Stimulated activated CD4-positive, alpha-beta T cell treated with anti-CD3 and anti-CD28 coated beads, TNF-alpha, amount 100 ng/mL, for 1 hour (primary cell): Measurements from ENCODE around the gene ARHGAP26.
"Not testable (repeated sequence)": the region's sequence is repeated elsewhere in the genome, so short reads cannot be mapped to it uniquely, and the experiment has no call there.

Experiments used
- DNase-seq, 3 donors: peaks; one replicate each; pipeline ENCODE4 v3.0.0-alpha.2; 2020; ENCODE audit warnings: low read depth in 3 of 3, low spot score in 1 of 3

Gene ARHGAP26

DNA sequence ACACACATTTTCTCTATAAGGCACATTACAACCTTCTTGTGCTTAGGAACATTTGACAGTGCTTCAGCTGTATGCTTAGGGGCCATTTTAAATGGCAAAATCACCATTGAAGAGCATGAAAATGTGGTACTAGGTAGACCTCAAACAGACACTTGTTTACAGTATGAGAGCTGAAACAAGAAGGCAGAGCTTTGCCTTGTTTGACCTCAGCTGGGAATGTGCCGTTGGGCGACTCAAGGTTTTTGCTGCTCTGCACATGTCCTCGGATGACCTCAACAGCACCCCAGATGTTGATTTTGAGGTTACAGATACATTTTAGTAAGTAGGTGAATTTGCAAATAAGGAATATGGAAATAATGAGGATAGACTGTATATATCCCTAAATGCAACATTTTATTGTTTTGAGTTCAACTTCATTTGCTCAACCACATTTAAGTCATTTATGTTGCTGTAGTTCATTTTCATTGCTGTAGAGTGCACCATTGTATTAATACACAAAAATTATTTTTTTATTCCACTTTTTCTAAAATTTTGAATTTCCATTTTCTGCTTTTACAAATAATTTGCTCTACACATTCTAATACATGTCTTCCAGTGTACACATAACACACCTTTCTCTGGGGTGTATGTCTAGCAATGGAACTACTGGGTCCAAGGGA, 426.6 kb downstream of the ARHGAP26 start:
- DNase-seq, result no peak

DNA sequence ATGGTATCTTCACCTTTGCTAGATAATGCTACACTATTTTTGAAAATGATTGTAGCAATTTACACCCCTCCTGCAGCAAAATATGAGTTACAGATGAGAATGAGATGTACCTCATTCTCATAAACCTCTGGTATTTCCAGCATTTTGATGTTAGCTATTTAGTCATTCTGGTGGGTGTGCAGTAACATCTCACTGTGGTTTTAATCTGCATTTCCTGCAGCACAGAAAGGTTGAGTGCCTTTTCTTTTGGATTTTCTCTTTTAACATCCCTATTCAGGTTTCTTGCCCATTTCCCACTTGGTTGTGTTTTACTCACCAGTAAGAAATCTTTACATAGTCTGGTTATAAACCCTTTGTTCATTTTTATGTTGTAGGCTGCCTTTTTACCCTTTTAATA, 427.1 kb downstream of the ARHGAP26 start:
- DNase-seq, result no peak

DNA sequence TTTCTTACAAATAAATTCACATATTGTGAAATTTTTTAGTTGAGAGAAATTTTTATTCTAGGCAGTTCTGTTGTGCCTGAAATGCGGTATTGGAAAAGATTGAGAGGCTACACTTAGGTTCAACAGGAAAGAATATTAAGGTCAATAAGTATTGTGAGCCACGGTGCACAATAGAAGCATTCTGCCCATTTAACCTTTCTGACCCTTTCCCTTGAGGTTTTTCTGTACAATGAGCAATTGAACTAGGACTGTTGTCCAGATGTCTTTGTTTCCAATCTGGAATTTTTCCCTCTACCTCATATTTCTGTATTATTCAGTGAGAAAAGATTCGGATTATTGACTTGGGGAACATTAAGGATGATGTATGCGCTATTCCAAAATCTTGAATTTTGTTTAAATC, 428.2 kb downstream of the ARHGAP26 start:
- no peak for DNase-seq

DNA sequence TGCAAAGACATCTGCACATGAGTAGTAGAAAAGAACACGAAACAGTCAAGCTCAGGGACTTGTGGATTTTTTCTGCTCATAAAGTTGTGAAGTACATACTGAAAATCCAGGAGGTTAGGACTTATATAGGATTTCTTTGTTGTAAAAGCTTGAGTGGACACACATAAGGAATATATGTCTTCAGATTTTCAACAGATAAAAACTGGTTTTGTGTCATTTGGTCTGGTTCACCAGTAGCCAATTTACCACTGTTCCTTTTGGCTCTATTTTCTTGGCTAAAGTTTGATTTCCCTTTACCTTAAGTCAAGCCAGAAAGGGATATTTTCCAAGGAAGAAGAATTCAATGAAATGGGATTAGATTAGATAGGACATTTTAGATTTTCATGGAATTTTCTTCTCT, 429.0 kb downstream of the ARHGAP26 start:
- no peak for DNase-seq

DNA sequence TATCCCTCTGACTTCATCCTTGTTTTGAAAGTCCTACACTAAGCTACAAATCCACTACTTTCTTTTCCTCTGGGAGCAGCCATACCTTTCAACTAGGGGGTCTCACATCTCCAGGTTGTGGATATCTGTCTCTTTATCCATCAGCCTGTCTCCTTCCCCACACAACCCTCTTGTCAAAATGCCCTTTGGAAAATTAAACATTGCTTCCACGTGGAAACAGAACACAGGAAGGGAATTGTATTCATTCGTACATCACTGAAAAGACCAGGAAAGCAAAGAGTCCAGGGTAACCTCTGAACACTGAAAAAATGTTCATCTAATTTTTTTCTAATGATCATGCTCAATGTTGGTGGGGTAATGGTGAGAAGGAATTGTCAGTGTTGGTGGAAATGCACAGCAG, 429.7 kb downstream of the ARHGAP26 start:
- no peak for DNase-seq

DNA sequence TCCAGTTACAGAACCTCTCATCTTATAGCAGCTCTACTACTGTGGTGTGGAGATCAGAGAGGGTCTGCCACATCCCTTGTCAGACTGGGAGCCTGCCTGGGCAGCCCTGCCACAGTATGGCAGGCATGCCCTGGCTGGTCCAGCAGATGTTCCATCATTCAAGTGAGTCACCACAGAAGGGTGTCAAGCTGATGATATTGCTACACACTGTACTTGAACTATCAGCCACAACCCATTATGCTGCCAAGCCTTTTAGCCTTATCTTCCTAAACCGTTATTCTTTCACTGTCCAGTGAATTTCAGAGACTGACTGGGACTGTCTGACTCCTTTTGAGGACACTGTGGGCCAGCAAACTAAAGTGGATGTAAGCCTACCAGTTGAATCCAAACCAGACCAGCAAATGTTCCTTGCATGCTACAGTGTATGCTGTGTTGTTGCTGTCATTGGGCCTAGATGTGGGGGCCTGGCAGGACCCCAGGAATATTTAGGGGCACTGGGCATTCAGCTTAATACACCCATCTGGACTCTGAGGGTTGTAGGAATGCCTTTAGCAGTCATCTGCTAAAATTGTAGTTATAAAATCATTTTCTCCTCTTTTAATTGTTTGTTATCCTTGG, 430.7 kb downstream of the ARHGAP26 start:
- no peak for DNase-seq

DNA sequence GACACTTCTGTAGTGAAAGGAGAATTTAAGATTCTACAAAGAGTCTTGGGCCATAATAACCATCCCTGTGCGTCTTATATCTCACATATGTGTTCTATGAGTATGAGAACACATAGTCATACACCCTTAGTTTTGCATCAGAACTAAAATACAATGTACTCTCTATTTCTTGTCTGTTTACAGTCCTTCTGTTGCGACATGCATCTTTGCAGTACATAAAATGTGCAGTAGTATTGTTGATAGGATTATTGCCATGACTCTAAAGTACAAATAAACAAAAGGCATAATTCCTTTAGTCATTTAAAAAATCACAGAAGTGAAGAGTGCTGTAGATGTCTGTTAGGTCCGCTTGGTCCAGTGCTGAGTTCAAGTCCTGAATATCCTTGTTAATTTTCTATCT, 431.4 kb downstream of the ARHGAP26 start:
- no peak for DNase-seq

DNA sequence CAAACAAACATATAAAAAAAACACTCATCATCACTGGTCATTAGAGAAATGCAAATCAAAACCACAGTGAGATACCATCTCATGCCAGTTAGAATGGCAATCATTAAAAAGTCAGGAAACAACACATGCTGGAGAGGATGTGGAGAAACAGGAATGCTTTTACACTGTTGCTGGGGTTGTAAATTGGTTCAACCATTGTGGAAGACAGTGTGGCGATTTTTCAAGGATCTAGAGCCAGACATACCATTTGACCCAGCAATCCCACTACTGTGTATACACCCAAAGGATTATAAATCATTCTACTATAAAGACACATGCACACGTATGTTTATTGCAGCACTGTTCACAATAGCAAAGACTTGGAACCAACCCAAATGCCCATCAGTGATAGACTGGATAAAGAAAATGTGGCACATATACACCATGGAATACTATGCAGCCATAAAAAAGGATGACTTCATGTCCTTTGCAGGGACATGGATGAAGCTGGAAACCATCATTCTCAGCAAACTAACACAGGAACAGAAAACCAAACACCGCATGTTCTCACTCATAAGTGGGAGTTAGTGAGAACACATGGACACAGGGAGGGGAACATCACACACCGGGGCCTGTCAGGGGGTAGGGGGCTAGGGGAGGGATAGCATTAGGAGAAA, 433.3 kb downstream of the ARHGAP26 start:
- DNase-seq, result not testable (repeated sequence)

DNA sequence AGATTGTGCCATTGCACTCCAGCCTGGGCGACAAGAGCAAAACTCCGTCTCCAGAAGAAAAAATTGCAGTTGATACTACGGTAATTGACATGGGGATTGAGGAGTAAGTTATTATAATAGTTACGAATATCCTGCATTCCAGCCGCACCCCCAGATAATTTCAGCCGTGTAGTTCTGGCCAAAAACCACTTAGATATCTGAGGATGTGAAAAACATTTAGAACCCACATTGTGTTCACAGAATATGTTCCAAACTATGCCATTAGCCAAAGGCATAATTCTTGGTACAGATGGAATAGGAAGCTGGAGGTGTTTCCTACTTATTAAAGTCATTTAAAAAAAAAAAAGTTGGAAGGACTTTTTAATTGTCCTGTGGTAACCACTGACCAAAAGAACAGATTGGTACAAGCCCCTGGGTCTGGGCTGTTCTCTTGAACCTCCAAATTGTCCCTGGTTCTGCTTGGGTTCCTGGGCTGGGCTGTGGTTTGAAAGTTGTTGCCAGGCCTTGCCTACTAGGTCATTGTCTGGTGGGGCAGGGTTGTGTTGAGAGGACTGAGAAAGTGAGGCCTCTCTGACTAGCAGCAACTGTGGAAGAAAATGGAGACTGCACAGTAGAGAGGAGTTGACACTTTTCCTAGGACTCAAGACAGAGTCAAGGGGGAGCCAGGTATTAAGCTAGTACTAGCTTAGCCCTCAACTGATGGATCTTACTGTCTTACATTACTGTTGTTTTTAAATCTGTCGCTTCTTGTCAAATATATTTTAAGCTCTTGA, 434.5 kb downstream of the ARHGAP26 start:
- no peak for DNase-seq

DNA sequence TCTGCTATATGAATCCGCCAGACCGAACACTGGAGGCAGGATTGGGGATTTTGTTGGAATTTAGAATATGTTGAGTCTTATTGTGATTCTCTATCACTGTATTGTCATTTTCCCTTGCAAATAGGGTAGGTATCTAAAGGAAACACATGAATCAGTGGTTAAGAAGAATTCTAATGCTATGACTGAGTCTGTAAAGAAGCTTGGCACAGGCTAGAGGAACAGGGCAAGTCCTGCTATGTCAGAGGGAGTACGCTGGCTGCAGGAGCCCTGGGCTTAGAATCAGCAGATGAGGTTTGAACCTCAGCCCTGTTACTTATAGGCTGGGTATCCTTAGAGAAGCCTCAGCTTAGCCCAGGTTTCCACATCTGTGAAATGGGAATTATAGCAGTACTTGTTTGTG, 435.2 kb downstream of the ARHGAP26 start:
- no peak for DNase-seq

DNA sequence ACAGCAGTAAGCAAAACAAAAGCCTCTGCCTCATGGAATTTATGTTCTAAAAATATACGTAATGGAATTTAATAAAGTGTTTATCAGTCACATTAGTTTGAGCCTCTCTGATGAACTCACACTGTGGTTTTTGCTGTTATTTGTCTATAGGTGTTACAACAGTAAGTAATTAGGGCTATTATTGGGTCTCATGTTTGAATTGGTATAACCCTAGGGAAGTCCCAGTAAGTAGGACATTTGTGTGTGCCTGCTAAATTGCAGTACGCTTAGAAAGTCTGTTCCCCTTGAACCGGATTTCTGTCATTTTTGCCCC, 435.7 kb downstream of the ARHGAP26 start:
- DNase-seq, result no peak

DNA sequence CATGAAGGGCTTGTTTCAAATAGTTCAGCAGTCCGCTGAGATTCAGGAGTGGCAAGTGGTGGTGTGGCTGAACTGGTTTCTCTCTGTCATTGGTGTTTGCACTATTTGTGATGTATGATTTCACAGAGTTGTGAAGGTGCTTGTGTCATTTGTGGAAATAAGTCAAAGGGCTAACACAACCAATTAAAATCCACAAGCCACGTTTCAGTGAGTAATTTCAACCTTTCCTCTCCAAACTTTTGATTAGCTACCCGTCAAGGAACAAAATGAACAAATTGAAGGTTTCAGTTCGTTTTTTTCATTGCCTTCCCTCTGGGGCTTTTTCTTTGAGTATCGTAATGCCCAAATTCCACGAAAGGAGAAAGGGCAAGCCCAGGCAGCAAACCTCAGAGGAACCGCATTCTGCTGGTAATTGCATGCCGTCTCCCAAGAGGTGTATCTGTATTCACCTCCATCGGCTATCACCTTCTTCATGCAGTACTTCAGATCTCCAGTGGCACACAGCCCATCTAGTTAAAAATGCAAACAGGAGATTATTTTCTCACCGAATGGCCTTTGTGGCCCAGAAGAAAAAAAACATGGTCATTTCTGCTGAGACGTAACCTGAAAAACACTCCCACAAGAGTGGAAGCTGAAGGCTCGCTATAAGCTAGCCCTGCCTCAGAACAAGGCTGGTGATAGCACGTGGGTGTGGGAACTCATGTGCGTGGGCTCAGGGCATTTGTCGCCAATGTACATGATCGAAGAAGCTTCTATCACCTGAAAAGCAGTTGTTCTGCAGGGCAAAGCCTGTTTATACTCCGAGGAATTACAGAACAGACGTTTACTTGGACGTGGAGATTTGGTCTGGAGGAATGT, 436.2 kb downstream of the ARHGAP26 start:
- no peak for DNase-seq

DNA sequence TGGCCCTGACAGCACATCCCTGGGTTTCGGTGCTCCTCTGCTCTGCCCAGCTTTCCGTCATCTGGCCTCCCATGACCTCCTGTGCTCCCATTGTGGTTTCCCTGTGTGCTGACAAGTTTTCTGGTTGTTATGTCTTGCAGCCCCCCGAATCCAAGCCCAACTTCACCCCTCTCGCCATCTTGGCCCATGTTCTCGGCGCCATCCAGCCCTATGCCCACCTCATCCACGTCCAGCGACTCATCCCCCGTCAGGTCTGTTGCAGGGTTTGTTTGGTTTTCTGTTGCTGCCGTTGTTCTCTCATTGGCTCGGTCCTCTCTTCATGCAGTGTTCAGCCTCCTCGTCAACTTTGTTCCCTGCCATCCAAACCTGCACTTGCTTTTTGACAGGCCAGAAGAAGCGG, 436.9 kb downstream of the ARHGAP26 start:
- DNase-seq, result no peak

DNA sequence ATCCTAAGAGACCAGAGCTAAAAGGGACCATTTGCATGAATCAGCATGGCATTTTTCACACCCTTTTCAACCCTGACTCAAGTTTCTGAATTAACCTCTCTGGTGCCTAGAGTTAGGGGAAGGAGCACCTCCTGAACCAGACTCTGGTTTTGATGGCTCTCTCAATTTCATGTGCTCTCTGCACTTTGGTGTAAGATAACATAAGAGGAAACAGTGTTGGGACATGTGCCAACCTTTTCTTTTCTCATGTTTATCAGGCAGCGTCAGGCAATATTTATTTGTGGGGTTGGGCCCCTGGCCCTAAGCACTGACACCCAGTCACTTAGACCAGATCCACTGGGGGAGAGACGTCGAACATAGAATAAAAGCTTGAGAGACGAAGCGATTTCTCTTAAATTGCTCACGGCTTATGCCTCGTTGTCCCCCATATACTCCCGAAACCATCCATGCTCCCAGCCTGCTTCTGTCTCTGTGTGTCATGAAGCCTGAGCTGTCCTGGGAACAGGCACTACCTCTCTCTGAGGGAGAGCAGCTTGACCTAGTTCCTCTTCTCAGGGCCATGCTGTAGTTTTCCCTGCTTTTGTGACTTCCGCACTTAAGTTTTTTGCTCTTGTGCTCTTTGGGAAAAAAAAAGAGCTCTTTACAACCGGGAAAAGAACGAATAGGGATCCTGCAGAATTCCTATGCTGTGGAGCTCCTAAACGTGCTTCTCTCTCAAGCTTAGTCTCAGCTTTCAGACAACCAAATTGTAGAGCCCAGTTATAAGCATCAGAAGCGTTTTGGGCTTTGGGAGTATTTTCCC, 437.6 kb downstream of the ARHGAP26 start:
- no peak for DNase-seq

DNA sequence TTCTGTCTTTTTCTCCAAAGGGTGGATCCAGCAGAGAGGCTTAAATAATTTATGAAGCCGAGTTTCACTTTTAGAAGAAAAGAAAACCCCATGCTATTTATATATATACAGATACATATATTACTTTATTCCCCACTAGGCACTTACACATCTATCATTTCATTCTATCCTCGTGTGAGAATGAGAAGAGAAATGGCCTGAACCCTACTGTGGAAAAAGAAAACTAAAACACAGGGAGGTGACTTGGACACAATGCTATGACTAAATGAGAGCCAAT, 438.1 kb downstream of the ARHGAP26 start:
- no peak for DNase-seq

DNA sequence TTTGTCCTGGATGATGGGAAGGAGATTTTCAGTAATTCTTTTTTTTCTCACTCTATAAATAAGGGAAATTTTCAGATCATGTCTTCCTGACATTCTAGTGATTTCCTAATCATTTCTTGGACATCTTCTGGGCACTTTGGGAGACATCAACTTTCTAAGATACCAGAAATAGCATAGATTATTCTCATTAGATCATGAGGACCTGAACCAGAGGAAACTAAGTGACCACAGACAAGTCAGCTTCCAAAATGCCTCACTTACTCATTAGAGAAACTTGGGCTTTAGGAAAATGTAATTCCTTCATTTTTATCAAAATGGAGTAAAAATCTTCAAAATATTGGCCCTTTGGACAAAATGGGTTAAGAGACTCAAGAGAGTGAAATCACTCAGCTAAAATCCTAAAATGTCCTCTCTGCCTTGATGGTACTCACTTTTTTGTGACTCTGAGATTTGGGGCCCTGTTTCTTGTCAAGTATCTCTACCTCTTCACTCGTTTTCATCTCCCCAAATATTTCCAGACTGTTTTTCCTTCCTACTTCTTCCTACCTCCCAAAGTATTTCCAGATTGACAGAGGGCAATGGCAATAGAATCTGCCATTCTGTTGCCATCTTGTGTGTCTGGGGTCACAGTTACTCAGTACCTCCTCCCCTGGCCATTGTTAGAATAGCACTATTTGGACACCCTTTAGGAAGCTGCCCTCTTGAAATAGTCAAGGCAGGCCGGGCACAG, 438.8 kb downstream of the ARHGAP26 start:
- no peak for DNase-seq

DNA sequence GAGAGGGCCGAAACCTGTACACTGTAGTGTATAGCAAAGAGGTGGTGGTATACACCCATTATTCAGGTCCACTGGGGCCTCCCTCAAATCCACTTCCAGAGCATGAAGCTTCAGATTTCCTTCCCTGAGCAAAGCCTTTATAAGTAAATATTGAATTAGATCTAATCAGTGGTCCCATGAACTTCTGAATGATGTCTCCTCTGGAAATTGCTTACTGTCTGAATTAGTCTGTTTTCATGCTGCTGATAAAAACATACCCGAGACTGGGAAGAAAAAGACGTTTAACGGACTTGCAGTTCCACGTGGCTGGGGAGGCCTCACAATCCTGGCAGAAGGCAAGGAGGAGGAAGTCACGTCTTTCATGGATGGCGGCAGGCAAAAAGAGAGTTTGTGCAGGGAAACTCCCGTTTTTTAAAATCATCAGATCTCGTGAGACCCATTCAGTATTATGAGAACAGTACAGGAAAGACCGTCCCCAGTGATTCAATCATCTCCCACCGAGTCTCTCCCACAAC, 439.8 kb downstream of the ARHGAP26 start:
- no peak for DNase-seq

DNA sequence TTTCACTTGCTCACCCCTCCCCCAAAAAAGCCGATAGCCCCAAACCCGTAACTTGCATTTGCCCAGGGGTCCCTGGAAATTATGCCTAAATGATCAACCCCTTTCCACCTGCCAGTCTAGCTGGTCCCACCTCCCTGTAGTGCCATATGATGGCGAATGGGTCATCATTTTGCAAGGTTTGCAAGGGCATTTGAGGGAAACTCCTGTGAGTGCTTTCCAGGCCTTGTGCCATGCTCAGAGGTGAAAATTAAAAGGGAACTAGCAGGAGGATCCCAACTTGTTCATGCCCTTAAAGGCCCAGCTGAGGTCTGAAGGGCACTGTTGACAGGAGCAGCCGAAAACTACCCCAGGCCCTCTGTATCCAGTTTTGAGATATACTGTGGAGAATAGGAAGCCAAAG, 440.4 kb downstream of the ARHGAP26 start:
- no peak for DNase-seq

DNA sequence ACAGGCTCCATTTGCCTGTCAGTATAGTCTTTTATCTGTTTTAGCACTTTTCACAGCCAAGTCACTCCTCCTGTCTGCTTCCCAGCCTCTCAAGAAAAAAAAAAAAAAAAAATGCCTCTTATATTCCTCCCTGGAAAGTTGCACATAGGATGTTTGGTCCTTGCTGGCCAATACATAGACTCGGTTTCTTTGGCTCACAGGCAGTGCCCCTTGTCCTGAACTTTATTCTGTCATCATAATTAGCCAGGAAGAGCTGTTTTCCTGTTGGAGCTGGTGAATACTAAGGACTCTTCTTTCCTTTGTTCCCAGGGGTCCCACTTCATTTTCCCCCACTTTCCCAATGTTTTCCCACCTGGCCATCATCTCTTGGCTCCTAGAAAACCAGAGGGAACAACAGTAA, 442.1 kb downstream of the ARHGAP26 start:
- no peak for DNase-seq
